Mesenchymal stem cell (in vitro differentiated cells and primary cell): ENCODE results near the gene PIP4K2A.

Experiments
- DNase-seq: peaks from one replicate; pipeline ENCODE4 v3.0.0-alpha.2; 2013
- H2AFZ ChIP-seq: one replicate; pipeline ENCODE4 v1.6.1; 2013; ENCODE audit warnings: low read depth, mild to moderate bottlenecking, control low read depth, inconsistent platforms, low read length, moderate library complexity
- H2AK5ac ChIP-seq: 2 replicates; pipeline ENCODE4 v1.6.1; 2013; ENCODE audit warnings: low read length, moderate library complexity, mild to moderate bottlenecking, inconsistent platforms; ENCODE audit not compliant: severe bottlenecking
- H2BK120ac ChIP-seq: one replicate; pipeline ENCODE4 v1.6.1; 2013; ENCODE audit warnings: low read depth, mild to moderate bottlenecking, inconsistent platforms, low read length, moderate library complexity
- H2BK12ac ChIP-seq, 2 experiments: one replicate each; pipeline ENCODE4 v1.6.1; 2013; ENCODE audit warnings: inconsistent platforms in 2 of 2, low read length in 2 of 2, mild to moderate bottlenecking in 2 of 2, moderate library complexity in 2 of 2, control low read depth in 1 of 2
- H2BK15ac ChIP-seq: one replicate; pipeline ENCODE4 v1.6.1; 2013; ENCODE audit warnings: mild to moderate bottlenecking, low read depth, inconsistent platforms; ENCODE audit not compliant: poor library complexity, severe bottlenecking
- H2BK5ac ChIP-seq: 2 replicates; pipeline ENCODE4 v1.6.1; 2013; ENCODE audit warnings: low read depth, mild to moderate bottlenecking, low read length, control low read depth, inconsistent platforms; ENCODE audit not compliant: poor library complexity, severe bottlenecking
- H3K14ac ChIP-seq, 2 experiments: one replicate each; pipeline ENCODE4 v1.6.1; 2013; ENCODE audit warnings: inconsistent platforms in 2 of 2, low read length in 2 of 2, control low read depth in 1 of 2, mild to moderate bottlenecking in 1 of 2, moderate library complexity in 1 of 2
- H3K18ac ChIP-seq, 2 experiments: one replicate each; pipeline ENCODE4 v1.6.1; 2013; ENCODE audit warnings: inconsistent platforms in 2 of 2, low read length in 2 of 2, control low read depth in 1 of 2, low read depth in 1 of 2, mild to moderate bottlenecking in 1 of 2
- H3K23ac ChIP-seq, 2 experiments: one replicate each; pipeline ENCODE4 v1.6.1; 2013; ENCODE audit warnings: inconsistent platforms in 2 of 2, low read length in 2 of 2, mild to moderate bottlenecking in 2 of 2, moderate library complexity in 2 of 2, control low read depth in 1 of 2
- H3K27ac ChIP-seq: 2 replicates; pipeline ENCODE4 v1.5.1; 2013; ENCODE audit warnings: mild to moderate bottlenecking, moderate library complexity, low read length, control low read depth, inconsistent platforms; ENCODE audit not compliant: poor library complexity, severe bottlenecking
- H3K27me3 ChIP-seq, 2 experiments: 2 replicates each; pipeline versions ENCODE4 v1.6.1 to v1.7.0; 2013; ENCODE audit warnings: low read length in 2 of 2, mild to moderate bottlenecking in 2 of 2, moderate library complexity in 2 of 2, control low read depth in 1 of 2, inconsistent platforms in 1 of 2; ENCODE audit not compliant: control insufficient read depth in 1 of 2, insufficient read depth in 1 of 2
- H3K36me3 ChIP-seq, 2 experiments: 2 replicates each; pipeline versions ENCODE4 v1.6.1 to v1.7.0; 2013; ENCODE audit warnings: low read length in 2 of 2, control low read depth in 1 of 2, inconsistent platforms in 1 of 2, low read depth in 1 of 2, mild to moderate bottlenecking in 1 of 2; ENCODE audit not compliant: insufficient read depth in 2 of 2, control insufficient read depth in 1 of 2
- H3K4ac ChIP-seq, 2 experiments: one replicate each; pipeline ENCODE4 v1.6.1; 2013; ENCODE audit warnings: inconsistent platforms in 2 of 2, low read length in 2 of 2, mild to moderate bottlenecking in 2 of 2, moderate library complexity in 2 of 2, control low read depth in 1 of 2, low read depth in 1 of 2
- H3K4me1 ChIP-seq: 2 replicates; pipeline ENCODE4 v1.6.1; 2013; ENCODE audit warnings: low read depth, low read length, control low read depth; ENCODE audit not compliant: control insufficient read depth, insufficient read depth
- H3K4me2 ChIP-seq: 2 replicates; pipeline ENCODE4 v1.6.1; 2013; ENCODE audit warnings: low read length, mild to moderate bottlenecking, inconsistent platforms; ENCODE audit not compliant: poor library complexity, severe bottlenecking
- H3K4me3 ChIP-seq, 2 experiments: 2 replicates each; pipeline versions ENCODE4 v1.5.1 to v1.7.0; 2013; ENCODE audit warnings: low read length in 2 of 2, mild to moderate bottlenecking in 2 of 2, control low read depth in 1 of 2, low read depth in 1 of 2; ENCODE audit not compliant: insufficient read depth in 1 of 2
- H3K79me1 ChIP-seq: replicated peaks from 2 replicates; pipeline ENCODE4 v1.6.1; 2013; ENCODE audit warnings: mild to moderate bottlenecking, control low read depth, low read length, inconsistent platforms; ENCODE audit not compliant: poor library complexity, severe bottlenecking
- H3K9ac ChIP-seq: 2 replicates; pipeline ENCODE4 v1.7.0; 2013; ENCODE audit warnings: mild to moderate bottlenecking, low read length, moderate library complexity
- H3K9me3 ChIP-seq: 2 replicates; pipeline ENCODE4 v1.7.0; 2013; ENCODE audit warnings: mild to moderate bottlenecking, low read length; ENCODE audit not compliant: control insufficient read depth
- H4K8ac ChIP-seq: one replicate; pipeline ENCODE4 v1.6.1; 2013; ENCODE audit warnings: inconsistent platforms, mild to moderate bottlenecking, low read length, moderate library complexity
- H4K91ac ChIP-seq: one replicate; pipeline ENCODE4 v1.6.1; 2013; ENCODE audit warnings: mild to moderate bottlenecking, low read length, inconsistent platforms
- WGBS: methylation state at CpG from one replicate; pipeline ENCODE4 v1.1.7; 2013; ENCODE audit warnings: mixed read lengths; 5-methylcytosine and 5-hydroxymethylcytosine counted together

The PIP4K2A gene

DNA sequence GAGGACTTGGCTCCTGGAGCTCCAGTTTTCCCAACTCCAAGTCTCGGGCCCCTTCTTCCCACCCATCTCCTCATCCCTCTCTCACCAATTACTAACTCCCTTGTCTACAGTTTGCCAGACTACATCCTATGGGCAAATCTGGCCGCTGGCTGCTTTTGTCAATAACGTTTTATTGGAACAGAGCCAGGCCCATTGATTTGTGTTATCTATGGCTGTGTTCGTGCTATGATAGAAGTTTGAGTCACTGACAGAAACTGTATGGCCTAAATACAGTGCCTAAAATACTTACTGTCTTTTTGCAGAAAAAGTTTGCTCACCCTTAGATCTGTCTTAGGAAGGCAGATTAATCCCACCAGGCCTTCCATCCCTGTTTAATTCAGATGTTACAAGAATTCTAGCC lies 71.3 kb downstream of the PIP4K2A start:
- Histone ChIP-seq H4K91ac (no peak overlapping the region), H3K36me3 (no peaks in the 10 kb centered on the region), H3K79me1 (peaks cover 39% of the 10 kb centered on the region), H3K4ac (peak overlapping the region in 1 of 2 experiments; percentile 73), H2BK120ac (no peak overlapping the region), H3K9ac (no peak overlapping the region), H3K18ac (no peak overlapping the region), H3K9me3 (no peaks in the 10 kb centered on the region), H2BK12ac (no peak overlapping the region), H3K14ac (no peak overlapping the region), H2AK5ac (no peak overlapping the region), H2AFZ (no peak overlapping the region), H3K4me1 (peaks cover 10% of the 10 kb centered on the region), H4K8ac (no peak overlapping the region), H3K23ac (no peak overlapping the region), H3K27me3 (no peaks in the 10 kb centered on the region), H2BK15ac (no peak overlapping the region), H2BK5ac (no peak overlapping the region), H3K4me3 (no peak overlapping the region), H3K27ac (no peak overlapping the region), H3K4me2 (no peak overlapping the region)
- DNase-seq, result no peak
- WGBS, result 94% methylated on average over 2 of the region's 4 CpGs

DNA sequence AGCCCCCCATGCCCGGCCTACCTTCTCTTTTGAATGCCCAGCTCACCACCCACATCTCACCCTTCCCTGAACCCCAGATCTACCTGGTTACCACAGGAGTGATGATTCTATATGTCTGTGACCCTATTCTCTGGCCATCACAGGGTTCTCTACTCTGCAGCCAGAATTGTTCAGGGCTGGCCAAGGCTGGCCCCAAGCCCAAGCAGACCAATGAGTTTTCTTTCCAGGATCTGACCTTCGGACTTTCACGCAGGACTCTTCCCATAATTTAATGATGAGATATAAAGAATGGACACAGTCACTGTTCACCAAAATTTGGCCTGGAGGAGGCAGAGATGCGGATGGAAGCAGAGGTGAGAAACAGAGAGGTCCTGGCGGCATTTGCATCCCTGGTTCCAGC lies 72.6 kb downstream of the PIP4K2A start:
- Histone ChIP-seq H2AK5ac (no peak overlapping the region), H3K14ac (no peak overlapping the region), H4K91ac (no peak overlapping the region), H4K8ac (no peak overlapping the region), H2BK15ac (no peak overlapping the region), H3K23ac (no peak overlapping the region), H3K4me1 (peaks cover 9% of the 10 kb centered on the region), H3K79me1 (peaks cover 40% of the 10 kb centered on the region), H3K4ac (no peak overlapping the region), H3K27ac (no peak overlapping the region), H3K36me3 (no peaks in the 10 kb centered on the region), H2BK120ac (no peak overlapping the region), H3K27me3 (no peaks in the 10 kb centered on the region), H3K9ac (no peak overlapping the region), H3K4me3 (no peak overlapping the region), H3K9me3 (no peaks in the 10 kb centered on the region), H3K18ac (no peak overlapping the region), H2BK5ac (no peak overlapping the region), H3K4me2 (no peak overlapping the region), H2BK12ac (no peak overlapping the region), H2AFZ (no peak overlapping the region)
- DNase-seq, result no peak
- WGBS, result 100% methylated on average over 5 of the region's 5 CpGs

DNA sequence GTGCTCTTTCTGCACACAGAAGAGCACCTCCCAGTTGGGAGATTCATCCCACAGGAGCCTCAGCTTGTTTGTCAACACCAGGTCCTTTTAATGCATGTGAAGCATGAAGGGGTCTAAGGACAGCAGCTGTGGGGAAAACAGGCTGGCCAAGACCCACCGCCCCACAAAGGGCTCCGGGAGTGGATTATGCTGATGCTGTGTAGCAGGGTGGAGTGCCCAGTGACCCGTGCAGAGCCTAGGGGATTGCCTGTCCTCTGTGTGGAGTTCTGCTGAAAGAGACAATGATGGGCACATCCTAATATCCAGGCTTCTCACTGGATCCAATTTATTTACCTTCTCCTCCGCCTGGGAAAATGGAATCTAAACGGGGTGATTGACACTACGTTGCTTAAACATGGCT lies 74.0 kb downstream of the PIP4K2A start:
- peak overlapping the region in 1 of 2 experiments; percentile 35 for H3K23ac ChIP-seq
- H2AFZ ChIP-seq, result no peak overlapping the region
- no peak overlapping the region for H2BK5ac ChIP-seq
- no peak overlapping the region for H2BK120ac ChIP-seq
- H3K9ac ChIP-seq, result no peak overlapping the region
- H3K4me3 ChIP-seq, result no peak overlapping the region
- H3K18ac ChIP-seq, result no peak overlapping the region
- H3K36me3 ChIP-seq, result no peaks in the 10 kb centered on the region
- H3K4me2 ChIP-seq, result no peak overlapping the region
- 95% methylated on average over 6 of the region's 6 CpGs for WGBS
- peak overlapping the region; percentile 75 for H2AK5ac ChIP-seq
- H3K4ac ChIP-seq, result no peak overlapping the region
- H3K4me1 ChIP-seq, result peaks cover 9% of the 10 kb centered on the region
- peaks cover 42% of the 10 kb centered on the region for H3K79me1 ChIP-seq
- H3K27ac ChIP-seq, result no peak overlapping the region
- H3K27me3 ChIP-seq, result no peaks in the 10 kb centered on the region
- no peak overlapping the region for H4K8ac ChIP-seq
- no peak overlapping the region for H3K14ac ChIP-seq
- H3K9me3 ChIP-seq, result no peaks in the 10 kb centered on the region
- H2BK12ac ChIP-seq, result no peak overlapping the region
- no peak overlapping the region for H4K91ac ChIP-seq
- DNase-seq, result no peak
- H2BK15ac ChIP-seq, result no peak overlapping the region

DNA sequence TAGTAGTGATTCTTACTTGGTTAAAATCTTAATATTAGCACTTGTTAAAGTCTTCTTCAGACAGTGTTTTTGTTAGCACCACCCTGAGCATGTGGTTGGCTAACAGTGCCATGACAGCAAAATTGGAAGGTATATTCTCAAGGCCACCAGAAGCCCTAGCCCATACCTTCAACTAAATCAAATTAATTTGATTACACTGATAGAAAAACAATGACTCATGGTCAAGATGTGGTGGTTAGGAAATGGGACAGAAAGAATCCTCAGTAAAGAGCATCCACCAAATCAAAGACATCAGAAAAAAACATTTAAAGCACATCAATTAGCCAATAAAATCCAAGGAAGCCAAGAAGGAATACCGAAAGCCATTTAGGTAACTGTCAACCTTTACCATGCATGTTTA lies 75.5 kb downstream of the PIP4K2A start:
- no peak overlapping the region for H3K14ac ChIP-seq
- no peak overlapping the region for H2BK12ac ChIP-seq
- no peak overlapping the region for H4K91ac ChIP-seq
- no peak overlapping the region for H2BK5ac ChIP-seq
- WGBS, result 100% methylated on average over 1 of the region's 1 CpG
- H3K18ac ChIP-seq, result no peak overlapping the region
- no peaks in the 10 kb centered on the region for H3K9me3 ChIP-seq
- no peak overlapping the region for H2BK15ac ChIP-seq
- no peak overlapping the region for H3K23ac ChIP-seq
- no peak overlapping the region for H2AFZ ChIP-seq
- H3K27me3 ChIP-seq, result no peaks in the 10 kb centered on the region
- no peak overlapping the region for H3K4ac ChIP-seq
- H4K8ac ChIP-seq, result no peak overlapping the region
- H3K79me1 ChIP-seq, result peaks cover 34% of the 10 kb centered on the region
- no peaks in the 10 kb centered on the region for H3K36me3 ChIP-seq
- H3K27ac ChIP-seq, result no peak overlapping the region
- DNase-seq, result no peak
- no peak overlapping the region for H3K9ac ChIP-seq
- H3K4me2 ChIP-seq, result no peak overlapping the region
- no peak overlapping the region for H3K4me3 ChIP-seq
- no peak overlapping the region for H2BK120ac ChIP-seq
- no peak overlapping the region for H2AK5ac ChIP-seq
- peaks cover 6% of the 10 kb centered on the region for H3K4me1 ChIP-seq
